ENCODE data around the gene PEX7.

DNA sequence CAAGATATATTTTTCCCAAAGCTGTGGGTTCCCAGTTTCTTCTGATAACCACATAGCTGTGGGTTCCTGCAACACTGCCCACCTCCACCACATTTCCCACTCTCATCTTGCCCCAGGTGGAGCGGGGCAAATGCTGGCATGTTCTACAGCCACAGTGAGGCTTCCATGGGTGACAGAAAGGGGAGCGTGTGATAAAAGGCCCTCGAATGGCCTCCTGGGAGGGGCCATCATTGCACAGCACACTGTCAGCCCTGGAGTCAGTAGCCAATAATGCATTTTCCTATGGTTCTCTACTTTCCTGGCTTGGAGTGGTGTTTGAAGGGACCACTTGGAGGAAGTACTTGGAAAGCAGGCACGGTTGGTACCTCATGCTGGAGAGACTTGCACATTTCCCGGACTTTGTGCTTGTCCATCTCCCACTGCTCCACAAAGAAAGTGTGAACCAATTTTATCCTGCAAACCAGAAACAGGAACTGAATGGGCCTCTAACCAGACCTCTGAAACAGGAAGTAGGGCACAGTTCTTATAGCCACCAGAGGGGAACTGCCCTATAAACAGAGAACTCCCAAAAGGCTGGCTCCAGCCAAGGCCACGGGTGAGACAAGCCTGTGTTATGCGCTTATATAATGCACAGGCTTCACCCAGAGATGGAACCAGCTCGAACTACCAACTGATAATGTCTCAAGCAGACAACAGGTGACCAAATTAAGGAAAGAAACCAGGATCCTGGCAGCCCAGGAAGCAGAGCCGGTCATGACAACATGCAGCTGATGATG lies 38.7 kb upstream of the PEX7 start:
- TF ChIP-seq EZH2 (IDR thresholded peaks at IDR 0.05) (no peak), POLR2AphosphoS5 (IDR thresholded peaks at IDR 0.05; ENCODE audit: borderline replicate concordance, low read depth, low read length) (no peak)

All from SK-N-MC (cell line).